HG03139 (cell line): ENCODE results near the gene GPR155.
A peak's percentile ranks its signal among the peaks of the same experiment; 100 is the strongest.
"Not testable (repeated sequence)": the region's sequence is repeated elsewhere in the genome, so short reads cannot be mapped to it uniquely, and the experiment has no call there.

Experiments
- ATAC-seq: cut with Tn5 transposase; IDR thresholded peaks from one replicate; pipeline ENCODE4 v1.9.1; 2021; ENCODE audit not compliant: unreplicated experiment

Gene GPR155

DNA sequence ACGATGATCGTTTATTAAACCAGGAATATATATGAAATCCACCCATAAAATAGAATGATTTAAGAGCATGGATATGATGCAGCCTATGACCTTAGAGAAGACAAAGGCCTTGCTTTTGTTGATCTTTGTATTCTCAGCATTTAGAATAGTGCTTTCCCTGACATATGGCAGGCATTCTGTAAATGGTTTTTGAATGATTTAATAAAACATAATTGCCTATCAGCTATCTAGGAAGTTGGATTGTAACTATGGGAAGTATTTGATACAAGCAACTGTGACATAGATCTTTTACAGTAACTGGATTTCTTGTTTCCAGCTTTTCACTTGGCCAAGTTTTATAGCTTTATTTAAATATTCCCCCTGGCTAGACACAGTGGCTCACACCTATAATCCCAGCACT lies 5.1 kb upstream of the GPR155 start:
- ATAC-seq = no peak

DNA sequence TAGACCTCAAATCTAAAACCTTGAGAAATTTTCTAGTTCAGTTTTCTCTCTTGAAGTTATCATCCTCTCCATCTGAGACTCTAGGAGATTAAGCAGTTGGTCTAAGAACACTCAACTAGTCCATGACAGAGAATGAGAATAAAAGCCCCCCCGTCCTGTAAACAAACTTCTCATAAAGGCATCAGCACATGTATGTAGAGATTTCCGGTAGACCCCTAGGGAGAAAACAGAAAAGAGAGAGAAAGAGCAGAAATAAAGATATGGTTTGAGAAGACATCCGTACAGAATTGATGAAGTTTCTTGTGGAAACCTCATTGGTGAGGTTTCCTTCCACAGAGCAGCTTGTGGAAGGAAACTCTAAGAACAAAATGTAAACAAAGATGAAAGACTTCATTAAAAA lies 3.2 kb upstream of the GPR155 start:
- no peak for ATAC-seq

DNA sequence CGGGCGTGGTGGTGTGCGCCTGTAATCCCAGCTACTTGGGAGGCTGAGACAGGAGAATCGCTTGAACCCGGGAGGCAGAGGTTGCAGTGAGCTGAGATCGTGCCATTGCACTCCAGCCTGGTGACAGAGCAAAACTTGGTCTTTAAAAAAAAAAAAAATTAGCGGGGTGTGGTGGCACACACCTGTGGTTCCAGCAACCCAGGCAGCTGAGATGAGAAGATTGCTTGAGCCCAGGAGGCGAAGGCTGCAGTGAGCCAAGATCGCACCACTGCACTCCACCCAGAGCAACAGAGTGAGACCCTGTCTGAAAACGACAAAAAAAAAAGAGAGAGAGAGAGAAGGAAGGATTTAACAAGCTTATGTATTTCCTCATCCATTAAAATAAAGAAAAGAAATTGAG lies 2.7 kb upstream of the GPR155 start:
- not testable (repeated sequence) for ATAC-seq

DNA sequence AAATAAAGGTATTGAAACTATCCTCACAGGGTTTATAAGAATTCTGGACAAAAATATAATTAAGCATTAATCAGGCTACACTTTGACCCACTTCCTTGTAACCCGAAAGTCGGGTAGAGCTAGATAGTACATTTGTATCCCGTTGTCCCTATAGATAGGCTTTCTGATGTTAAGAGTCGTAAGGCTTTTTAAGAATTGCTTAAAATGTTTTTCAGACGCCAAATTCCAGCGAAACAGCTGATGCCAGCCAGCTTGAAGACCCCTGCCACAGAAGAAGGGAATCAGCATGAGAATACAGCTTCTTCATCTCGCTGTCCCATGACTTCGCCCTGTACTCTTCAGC lies 962 bp upstream of the GPR155 start:
- ATAC-seq = no peak

DNA sequence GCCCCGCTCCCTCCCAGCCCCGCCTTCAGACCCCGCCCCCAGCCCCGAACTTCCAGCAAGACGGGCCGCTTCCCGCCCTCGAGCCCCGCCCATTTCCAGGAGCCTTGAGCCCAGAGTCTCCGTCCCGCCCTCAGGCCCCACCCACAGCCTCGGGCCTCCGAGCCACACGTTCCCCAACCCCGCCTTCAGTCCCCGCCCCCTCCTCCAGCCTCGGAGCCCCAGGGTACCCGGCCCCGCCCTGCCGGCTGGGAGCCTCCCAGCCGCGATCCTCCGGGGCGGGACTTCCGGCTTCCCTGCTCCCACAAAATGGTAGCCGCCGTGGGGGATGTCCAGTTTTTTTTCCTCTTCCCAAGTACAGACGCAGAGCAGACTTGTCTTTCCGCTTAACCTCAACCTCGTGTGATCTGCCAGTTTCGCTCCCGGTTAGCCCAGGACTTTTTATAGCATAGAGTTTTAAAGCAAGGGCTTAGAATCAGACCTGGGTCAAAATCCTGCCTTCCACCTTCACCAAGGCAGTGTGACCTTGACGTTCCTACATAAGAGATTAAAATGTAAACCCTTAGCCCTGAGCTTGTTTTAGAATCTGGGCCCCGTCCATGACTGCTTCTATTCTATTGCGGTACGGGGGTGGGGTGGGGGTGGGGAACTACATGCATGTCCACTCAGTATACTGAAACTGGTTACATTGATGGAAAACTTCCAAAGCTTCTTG lies 435 bp upstream of the GPR155 start:
- ATAC-seq = peak; percentile 89

DNA sequence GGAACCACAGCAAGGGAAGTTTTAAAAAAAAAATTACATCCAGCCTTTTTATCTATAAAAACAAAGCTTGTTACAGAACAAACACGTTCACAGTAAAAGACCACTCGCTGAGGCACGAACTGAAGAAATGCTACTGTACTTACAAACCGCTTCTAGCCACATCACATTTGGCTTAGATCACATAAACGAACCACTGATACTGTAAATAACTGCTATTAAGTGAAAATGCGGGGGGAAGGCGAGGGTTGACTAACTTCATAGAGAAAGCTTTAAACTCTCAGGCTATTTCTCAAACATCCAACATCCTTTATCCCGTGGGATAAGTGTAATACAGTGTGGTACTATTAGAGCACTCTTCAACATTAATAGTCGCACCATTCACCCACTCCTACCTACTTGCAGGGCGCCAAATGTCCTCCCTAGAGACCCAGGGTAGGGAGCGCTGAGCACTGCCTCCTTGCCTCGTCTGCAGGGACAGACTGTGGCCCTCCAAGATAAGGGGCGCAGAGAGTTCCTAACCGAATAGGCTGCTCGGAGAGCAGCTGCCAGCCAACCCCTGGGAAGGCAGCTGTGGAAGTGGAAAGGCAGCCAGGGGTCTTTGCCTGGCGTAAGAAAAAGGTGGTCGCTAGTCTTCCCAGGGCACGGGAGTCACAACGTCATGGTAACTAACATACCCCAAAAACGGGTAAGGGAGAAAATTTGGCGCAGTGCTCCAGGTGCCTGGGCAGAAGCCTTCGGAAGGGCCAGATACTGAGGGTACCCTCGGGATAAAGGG lies 854 bp downstream of the GPR155 start:
- peak; percentile 21 for ATAC-seq

DNA sequence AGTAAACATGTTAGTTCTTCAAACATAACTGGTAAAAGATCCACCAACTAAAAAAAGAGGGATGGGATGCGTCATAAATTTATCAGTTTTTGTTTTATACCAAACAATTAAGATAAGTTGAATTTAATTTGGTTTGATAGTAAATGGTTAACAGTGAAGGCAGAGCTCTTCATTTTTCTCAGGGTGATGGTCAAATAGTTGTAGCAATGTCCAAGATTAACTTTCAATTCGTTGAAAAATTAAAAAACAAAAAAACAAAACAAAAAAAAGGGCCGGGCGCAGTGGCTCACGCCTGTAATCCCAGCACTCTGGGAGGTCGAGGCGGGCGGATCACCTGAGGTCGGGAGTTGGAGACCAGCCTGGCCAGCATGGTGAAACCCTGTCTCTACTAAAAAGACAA lies 1.8 kb downstream of the GPR155 start:
- ATAC-seq = not testable (repeated sequence)

DNA sequence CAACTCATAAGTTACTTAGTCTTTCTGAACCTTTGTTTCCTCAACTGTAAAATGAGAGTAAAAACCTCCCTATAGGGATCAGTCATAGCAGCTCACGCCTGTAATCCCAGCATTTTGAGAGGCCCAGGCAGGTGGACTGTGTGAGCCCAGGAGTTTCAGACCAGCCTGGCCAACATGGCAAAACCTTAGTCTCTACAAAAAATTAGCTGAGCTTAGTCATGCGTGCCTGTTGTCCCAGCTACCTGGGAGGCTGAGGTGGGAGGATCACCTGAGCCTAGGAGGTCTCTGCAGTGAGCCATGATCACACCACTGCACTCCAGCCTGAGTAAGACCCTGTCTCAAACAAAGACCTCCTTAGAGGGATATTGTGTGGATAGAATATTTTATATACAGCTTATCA lies 2.3 kb downstream of the GPR155 start:
- no peak for ATAC-seq

DNA sequence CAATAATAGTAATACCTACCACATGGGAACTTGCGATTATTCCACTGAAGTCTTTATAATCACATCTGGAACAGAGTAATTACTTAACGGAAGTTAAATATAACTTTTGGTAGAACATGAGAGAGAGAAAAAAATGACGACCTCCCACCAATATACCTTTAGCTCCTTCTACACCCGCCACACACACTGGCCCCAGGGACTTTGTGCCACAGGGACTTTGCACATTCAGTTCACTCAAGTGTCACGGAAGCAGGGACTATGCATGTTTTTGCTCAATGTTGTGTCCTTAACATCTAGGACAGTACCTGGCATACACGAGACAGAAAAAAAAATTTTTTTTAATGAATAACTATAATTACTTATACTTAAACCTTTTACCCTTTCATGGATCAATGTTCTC lies 4.0 kb downstream of the GPR155 start:
- no peak for ATAC-seq

DNA sequence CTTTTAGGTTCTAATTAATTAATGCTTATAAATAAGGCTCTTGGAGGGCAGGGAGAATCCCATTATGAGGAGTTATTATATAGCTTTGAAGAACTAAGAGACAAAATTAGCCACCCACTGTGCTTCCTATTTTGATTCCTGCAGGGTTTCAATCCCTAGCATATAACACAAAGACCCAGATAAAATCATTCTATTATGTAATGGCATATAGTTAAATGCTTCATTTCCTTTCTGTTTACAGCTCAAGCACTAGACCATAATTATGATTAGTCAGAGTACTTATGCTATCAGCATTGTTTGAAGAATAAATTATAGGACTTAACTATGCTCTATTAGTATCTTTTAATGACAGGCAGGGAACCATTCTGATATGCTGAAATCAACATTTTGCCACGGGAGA lies 9.1 kb downstream of the GPR155 start:
- ATAC-seq = no peak

DNA sequence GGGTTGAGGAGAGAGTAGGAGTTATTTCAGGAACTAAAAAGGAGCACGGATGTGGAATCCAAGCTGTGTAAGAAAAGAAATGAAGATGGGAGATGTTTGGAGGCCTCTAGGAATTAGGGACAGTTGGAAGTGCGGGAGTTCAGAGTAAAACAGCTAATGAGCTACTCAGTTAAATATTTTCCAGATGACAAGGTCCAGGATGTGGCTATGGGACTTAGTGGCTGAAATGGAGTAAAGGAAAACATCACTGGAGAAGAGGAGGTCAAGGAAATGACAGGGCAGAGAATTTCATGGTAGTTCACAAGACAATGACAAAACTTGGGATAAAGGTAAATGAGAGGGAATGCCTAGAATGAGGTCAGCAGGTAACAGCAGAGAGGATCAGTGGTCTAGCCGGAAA lies 13.0 kb downstream of the GPR155 start:
- ATAC-seq = no peak

DNA sequence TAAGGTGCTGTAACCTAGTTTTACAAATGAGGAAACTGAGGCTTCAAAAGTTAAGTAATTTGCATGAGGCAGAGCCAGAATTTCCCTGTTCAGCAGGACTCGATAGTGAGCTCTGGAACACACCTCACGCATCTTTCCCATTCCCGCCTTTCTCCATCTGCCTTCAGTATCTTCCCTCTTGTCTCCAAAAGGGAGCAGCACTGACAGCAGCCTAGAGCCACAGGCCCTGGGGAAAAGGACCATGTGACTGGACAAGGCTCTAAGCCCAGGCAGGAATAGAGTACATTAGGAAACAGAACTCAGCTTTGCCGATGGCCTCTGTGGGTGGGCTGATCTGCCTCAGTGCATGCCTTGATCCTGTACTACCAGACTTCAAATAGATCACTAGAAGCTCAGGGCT lies 21.5 kb downstream of the GPR155 start:
- ATAC-seq = no peak

DNA sequence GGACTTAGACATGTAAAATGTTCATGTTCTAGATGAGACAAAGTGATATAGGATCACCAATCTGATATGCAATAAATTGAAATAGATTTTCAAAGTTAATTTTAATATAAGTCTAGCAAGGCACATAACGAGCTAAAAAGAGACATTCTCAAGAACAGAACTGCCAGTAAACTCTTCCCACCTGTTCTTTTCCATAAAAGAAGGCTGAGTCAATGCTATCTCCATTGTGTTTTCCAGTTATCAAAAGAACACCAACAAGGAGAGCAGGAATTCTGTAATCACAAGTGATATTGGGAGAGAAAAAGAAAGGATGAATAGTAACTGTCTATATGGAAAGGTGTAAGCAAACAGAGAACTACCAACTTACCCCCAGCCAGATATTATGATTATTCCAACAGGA lies 25.6 kb downstream of the GPR155 start:
- ATAC-seq = no peak

DNA sequence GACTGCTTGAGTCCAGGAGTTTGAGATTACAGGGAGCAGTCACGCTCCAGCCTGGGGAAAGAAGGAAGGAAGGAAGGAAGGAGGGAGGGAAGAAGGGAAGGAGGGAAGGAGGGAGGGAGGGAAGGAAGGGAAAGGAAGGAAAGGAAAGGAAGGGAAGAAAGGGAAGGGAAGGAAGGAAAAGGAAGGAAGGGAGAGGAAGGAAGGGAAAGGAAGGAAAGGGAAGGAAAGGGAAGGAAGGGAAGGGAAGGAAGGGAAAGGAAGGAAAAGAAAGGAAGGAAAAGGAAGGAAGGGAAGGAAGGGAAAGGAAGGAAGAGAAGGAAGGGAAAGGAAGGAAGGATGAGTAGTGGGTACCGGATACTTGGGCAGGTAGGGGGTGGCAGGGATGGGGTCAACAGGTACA lies 32.3 kb downstream of the GPR155 start:
- no peak for ATAC-seq

DNA sequence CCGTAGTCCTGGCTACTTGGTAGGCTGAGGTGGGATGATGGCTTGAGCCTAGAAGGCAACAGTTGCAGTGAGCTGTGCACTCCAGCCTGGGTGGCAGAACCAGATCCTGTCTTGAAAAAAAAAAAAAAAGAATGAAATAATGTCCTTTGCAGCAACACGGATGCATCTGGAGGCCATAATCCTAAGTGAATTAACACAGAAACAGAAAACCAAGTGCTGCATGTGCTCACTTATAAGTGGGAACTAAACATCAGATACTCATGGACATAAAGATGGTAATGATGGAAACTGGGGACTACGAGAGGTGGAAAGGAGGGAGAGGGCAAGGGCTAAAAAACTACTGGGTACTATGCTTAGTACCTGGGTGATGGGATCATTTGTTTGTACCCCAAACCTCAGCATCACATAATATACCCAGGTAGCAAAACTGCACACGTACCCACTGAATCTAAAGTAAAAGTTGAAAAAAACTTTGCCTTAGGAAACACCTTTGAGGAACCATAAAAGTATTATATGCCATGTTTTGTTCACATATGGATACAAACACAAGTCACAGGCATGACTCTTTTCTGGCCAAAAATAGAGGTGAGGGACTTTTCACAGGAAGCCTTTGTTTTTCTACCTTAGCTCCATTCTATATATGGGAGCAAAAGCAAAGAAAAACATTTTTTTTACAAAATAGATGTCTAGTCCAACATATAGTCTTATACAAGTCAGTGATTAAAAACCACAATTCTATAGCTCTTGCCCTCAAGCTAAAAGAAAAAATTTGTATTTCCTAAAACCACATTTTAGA lies 36.6 kb downstream of the GPR155 start:
- ATAC-seq = no peak

DNA sequence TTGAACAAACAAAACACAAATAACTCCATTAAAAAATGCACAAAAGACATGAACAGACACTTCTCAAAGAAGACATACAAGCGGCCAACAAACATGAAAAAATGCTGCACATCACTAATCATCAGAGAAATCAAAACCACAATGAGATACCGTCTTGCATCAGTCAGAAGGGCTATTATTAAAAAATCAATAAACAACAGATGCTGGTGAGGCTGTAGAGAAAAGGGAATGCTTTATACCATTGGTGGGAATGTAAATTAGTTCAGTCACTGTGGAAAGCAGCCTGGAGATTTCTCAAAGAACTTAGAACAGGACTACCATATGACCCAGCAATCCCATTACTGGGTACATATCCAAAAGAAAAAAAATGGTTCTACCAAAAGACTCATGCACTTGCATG lies 37.8 kb downstream of the GPR155 start:
- ATAC-seq = no peak

DNA sequence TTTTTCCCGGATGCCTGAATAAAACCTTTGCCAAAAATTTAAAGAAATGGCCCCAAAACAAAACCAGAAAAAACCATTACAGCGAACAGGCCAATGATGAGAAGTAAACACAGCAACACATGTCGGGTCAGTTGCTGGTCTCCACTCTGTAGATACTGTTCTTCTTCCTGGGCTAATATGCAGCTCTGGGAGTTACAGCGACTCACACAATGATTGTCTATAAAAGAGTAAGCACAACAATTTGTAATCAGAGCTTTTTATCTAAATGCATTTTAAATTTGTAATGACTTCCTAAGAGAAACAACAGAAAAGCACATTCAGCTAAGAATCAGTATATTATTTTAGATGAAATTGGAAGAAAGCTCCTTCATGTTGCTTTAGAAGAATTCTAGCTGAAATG lies 40.3 kb downstream of the GPR155 start:
- no peak for ATAC-seq

DNA sequence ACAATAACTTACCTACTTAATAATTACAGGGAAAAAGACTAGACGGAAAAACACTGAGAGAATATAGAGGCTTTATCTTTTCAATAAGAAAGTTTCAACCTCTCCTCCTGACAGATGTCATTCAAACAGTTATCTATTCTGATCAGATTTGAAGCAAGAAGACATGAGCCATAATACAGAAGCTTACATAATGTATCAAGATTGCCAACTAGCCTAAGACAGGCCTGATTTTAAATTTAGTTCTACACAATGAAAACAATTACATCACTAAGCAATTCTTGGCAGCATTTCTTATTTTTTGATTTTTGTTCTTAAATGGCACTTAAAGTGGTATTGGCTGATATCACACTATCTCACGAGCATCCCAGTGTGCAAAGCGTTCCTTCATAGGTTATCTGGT lies 41.6 kb downstream of the GPR155 start:
- ATAC-seq = no peak

DNA sequence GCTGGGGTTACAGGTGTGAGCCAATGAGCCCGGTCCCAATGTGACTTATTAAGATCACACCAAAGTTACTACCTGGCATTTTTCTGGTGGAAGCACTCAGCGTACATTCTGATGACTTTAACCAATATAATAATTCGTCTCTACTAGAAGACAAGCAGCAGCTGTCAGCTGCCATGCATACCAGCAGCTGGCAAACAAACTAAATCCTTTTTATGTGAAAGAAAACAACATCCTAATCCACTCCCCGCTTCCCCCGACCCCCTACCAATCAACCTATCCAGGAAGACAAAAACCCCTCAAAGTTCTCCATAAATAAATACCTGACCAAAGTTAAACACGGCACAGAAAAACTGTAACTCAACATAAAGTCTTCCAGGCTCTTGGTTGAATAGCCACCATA lies 42.1 kb downstream of the GPR155 start:
- ATAC-seq = no peak

DNA sequence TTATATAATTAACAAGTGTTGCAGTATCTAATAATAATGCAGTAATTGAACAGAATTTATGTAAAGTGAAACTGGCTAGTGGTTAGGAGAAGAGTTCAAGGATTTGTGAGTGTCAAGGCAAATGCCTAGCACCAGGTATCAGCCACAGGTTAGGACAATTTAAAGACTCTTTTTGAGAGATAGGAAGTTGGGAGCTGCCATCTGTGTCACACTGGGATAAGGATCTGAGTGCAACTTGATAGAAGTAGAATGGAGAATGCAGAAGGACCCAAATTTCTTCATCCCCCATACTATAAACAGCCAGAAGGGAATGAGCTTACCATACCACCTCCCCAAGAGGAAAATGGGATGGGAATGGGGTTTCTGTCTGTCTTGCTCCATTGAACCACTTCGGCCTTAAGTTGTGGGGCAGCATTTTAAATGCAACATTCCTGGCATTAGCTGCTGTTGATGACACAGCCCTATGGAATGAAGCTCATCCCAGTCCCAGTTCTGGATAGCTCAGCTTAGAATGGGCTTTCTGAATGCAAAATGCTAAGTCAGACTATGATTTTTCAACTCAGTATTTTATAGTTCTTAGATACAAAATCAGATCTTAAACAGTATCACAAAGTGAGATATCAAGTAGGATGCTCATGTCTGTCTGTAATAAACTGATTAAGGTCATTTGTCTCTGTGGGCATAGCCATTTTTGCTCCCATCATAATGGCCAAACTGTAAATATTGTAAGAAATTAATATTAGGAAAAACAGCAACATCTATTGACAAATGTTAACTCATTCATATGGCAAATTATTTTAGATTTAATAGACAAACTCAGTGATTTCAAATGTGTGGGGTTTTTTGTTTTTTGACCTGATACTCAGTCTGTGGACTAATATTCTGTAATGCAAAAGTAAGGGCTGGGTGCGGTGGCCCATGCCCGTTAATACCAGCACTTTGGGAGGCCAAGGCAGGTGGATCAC lies 44.0 kb downstream of the GPR155 start:
- no peak for ATAC-seq

DNA sequence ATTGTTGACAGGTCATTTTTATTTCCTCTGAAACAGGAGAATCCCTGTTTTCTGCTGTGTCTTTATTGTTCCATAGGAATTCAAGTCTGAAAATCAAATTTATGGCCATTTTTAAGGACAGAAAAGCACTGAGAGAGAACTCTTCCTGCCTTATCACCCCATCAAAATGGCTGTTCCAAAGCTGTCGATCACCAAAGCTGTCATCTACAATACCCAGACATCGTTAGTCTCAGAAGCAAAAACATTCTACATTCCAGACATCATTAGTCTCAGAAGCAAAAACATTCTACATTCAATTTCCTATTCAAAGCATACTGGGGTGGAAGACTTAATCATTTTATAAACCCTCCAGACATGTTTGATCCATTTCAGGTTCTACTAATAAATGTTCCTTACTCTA lies 46.9 kb downstream of the GPR155 start:
- ATAC-seq = no peak
